NCI-H1694 (cell line): ENCODE measurements around the gene NINJ2.

ENCODE experiments used
- DNase-seq: peaks from one replicate; lab custom pipeline; 2025; lab: John Stamatoyannopoulos, UW

Gene NINJ2

GRCh38 chr12:569091-569676 is 94.1 kb downstream of the NINJ2 start:
- DNase-seq = no peak

DNA sequence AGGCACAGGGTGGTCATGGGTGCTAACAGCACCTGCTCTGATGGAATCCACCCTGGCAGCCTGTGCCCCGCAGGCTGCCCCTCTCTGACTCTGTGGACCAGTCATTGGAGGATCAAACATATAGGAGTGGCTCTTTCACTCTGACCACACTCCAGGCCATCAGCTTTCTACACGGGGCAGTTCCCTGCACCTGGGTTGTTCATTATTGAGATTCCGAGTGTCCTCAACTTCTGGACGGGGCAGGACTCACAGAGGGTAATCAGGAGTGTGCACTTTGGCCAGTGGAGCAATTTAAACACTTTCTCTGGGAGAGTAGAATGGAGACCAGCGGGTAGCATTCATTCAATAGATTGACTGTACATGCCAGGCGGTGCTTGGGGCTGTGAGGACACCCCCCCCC is 94.8 kb downstream of the NINJ2 start:
- no peak for DNase-seq

- DNase-seq = no peak
These were observed 97.6 kb downstream of the NINJ2 start for GRCh38 chr12:565589-566105.

- no peak for DNase-seq
These were observed 98.1 kb downstream of the NINJ2 start for GRCh38 chr12:565161-565560.

DNA sequence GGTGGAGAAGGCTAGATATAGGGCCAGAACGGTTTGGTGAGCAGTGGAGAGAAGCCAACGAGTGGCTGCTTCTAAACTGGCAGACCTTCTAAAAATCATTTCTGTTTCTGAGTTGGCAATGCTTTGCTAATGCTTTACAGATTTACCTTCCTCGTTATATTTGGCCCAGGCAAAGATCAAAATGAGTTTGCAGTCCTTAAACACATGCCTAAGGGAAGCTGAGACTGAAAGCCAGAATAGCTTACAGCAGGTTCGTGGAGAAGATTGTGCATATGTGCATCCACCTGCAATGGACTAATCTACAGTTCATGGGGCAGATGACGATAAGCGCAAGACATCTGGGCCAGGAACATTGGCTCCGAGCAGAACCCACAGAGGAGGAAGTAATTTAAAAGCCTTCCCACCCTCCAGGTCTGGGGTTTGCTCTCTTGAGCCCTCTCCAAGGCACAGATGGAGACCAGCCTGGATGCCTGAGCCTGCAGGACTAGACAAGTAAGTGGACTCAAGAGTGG is 99.4 kb downstream of the NINJ2 start:
- no peak for DNase-seq

DNA sequence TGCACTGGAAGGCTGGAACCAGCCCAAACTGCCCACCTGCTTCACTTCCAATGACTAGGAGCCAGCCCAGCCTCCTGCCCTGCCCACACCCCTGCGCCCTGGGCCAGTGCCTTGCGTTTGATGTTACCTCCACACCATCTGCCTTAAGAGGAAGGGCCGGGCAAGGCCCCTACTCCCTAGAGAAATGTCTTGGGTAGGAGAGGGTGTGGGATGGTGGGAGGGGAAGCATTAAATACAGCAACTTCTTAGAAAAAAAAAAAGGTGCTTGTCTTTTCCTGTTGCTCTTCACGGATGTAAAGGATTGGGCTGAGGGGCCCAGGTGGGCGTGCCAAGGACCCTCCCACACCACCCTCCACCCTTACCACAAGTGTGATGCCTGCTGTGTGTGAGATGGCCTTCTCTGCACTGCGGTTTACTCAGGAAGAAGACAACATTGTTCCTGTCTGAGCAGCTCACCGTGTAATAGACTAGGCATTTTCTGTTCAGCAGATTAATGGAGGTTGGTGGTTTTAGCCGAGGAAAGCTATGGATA is 99.9 kb downstream of the NINJ2 start:
- no peak for DNase-seq

DNA sequence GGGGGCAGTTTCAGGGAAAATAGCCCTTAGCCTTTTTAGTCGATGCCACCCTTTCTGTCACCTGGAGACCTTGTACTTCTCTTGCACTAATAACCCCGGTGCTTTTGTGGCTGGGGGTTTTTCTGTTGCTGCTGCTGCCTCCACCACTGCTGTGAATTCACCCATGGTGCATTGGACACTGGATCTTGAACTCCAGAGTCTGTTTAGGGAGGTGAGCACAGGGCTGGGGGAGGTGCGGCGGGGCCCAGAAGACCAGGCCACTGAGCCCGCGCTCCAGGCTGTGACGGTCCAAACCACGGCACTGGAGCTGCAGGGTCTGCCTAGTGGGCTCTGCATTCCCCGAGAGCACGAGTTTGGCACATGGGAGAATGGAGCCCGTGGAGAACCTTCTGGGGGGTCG is 100.6 kb downstream of the NINJ2 start:
- DNase-seq = no peak

- DNase-seq = no peak
These were observed 101.2 kb downstream of the NINJ2 start for GRCh38 chr12:561908-562593.

DNA sequence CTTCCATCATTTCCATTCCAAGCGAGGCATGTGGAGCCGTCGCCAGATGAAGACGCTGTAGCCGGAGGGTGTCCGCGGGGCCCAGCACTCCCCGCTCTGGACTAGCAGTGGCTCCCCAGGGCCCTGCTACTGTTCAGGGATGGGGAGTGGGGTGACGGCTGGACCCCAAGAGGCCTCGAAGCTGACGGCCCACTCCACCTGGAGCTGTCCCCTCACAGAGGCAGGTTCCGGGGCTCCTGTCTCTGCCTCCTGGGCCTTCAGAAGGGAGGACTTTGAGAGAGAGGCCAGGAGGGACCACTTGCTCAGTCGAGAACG is 101.9 kb downstream of the NINJ2 start:
- DNase-seq = no peak

DNA sequence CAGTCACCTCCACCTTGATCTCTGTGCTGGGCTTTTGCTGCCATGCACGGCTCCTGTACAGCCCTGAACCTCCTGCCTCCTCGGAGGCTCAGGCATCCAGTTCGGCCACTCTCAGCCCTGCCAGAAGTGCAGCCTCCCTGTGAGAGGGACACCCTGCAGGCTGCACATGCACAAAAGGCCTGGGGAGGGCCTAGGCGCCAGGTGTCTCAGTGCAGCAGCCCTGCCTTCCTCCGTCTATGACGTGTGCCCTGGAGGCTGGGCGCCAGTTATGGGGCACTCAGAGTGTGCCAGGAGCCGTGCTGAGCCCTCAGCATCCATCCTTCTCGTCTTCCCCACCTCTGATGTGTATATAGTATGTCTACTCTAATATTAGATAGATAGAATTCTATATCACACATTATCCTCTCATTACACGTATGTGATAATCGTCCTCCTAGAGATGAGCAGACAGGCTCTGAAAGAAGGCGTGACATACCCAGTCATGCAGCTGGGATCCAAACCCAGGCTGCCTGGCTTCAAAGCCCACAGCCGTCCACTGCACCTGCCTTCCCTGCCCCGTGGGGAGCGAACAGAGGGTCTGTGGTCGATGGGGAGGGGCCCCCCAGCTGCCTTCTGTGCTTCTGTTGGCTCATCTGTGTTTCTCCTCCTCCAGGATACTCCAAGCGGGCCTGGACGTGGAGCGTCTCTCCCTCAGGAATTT is 102.4 kb downstream of the NINJ2 start:
- no peak for DNase-seq

DNA sequence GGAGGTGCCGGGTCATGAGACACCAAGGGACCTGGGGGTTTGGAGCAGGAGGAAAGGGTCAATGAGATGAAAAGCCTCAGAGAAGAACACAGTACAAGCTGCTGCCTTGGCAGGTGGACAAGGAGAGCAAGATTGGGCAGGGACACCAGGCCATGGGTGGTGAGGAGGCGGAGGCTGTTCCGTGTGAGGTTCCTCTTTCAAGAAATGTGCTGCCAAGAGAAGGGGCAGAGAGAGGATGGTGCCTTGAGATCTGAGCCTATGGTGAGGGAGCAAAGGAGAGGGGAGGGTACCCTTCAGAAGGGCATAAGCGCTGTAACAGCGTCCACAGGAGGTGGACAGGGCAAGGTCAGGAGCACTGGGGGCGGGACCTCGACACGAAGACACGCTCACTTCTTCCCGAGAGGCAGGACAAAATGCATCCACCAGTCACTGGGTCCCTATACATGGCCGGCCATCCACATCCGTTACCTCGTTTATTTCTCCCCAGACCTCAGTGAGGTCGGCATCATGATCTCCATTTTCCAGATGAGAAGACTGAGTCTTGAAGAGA is 103.3 kb downstream of the NINJ2 start:
- no peak for DNase-seq

DNA sequence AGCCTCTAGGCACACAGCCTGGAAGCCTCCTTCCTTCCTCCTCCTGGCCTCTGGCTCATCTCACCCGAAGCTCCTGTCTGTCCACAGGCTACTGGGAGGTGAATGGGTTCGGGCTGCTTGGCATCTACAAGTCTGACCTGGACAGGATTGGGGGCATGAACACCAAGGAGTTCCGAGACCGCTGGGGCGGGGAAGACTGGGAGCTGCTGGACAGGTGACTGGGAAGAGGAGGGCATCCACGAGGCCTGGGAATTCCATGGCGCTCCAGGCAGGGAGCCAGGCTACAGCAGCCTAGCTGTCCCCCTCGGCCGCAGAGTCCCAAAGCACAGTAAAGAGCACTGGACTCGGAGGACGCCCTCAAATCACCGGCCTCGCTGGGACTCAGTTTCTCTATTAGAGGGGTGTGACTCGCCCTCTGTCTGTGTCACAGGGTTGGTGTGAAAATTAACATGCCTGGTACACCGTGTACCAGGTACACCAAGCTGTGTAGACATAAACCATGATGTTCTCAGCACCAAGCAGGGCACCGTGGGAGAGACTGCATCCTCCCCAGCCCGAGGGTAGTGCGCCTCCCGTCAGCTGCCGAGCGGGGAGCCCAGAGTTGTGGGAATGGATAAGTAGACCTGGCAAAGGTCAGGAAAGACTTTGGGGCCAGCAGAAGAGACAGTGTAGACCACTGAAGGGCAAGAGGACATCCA is 103.9 kb downstream of the NINJ2 start:
- no peak for DNase-seq

GRCh38 chr12:558580-558979 is 104.7 kb downstream of the NINJ2 start:
- DNase-seq = no peak

DNA sequence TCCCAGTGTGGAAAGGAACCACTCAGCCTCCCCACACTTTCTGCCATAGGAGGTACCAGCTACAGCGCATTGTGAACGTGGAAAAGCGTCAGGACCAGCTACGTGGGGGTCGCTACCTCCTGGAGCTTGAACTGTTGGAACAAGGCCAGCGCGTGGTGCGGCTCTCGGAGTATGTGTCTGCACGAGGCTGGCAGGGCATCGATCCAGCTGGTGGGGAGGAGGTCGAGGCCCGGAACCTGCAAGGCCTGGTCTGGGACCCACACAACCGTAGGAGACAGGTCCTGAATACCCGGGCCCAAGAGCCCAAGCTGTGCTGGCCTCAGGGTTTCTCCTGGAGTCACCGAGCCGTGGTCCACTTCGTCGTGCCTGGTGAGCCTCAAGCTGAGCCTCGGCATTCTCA is 106.7 kb downstream of the NINJ2 start:
- no peak for DNase-seq

- DNase-seq = no peak
These were observed 109.3 kb downstream of the NINJ2 start for GRCh38 chr12:554001-554285.

DNA sequence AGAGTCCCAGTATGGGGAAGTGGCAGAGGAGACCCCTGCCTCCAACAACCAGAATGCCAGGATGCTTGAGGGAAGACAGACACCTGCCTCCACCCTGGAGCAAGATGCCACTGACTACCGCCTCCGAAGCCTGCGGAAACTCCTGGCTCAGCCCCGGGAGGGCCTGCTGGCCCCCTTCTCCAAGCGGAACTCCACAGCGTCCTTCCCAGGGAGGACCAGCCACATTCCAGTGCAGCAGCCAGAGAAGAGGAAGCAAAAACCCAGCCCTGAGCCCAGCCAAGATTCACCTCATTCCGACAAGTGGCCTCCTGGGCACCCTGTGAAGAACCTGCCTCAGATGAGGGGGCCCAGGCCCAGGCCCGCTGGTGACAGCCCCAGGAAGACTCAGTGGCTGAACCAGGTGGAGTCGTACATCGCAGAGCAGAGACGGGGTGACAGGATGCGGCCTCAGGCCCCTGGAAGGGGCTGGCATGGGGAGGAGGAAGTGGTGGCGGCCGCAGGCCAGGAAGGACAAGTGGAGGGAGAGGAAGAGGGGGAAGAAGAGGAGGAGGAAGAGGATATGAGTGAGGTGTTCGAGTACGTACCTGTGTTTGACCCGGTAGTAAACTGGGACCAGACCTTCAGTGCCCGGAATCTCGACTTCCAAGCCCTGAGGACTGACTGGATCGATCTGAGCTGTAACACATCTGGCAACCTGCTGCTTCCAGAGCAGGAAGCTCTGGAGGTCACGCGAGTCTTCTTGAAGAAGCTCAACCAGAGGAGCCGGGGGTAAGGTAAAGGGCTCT is 109.8 kb downstream of the NINJ2 start:
- no peak for DNase-seq

- DNase-seq = no peak
These were observed 110.8 kb downstream of the NINJ2 start for GRCh38 chr12:552466-552865.

DNA sequence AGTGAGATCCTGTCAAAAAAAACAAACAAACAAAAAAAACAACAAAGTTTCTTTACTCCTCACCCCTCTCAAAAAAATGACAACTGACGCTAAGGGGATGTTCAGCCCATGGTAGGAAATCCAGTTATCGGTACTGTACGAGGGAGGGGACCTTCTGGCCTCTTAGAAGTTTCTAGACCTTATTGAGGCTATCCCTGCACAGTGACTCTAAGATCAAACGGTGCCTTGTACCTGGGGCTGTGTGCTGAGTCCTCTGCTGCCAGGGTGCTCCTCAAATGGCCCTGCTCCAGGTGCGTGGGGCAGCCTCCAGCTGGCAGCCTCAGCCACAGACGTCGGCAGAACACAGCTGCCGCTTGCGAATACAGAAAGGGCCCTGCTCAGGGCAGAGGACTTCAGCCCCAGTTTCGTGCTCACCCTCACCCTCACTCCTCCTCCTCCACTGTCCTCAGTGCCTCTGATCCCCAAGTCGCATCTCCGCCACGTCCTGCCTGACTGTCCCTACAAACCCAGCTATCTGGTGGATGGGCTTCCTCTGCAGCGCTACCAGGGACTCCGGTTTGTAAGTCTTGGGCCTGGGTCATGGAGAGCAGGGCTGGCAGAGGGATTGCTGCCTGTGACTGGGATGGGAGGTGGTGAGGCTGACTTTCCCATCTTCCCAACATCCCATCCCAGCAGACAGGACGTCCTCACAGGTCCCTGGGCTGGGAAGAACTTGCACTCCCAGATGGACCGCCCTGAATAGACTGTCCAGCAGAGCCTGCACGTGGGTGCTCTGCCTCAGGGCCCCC is 112.6 kb downstream of the NINJ2 start:
- DNase-seq = no peak

DNA sequence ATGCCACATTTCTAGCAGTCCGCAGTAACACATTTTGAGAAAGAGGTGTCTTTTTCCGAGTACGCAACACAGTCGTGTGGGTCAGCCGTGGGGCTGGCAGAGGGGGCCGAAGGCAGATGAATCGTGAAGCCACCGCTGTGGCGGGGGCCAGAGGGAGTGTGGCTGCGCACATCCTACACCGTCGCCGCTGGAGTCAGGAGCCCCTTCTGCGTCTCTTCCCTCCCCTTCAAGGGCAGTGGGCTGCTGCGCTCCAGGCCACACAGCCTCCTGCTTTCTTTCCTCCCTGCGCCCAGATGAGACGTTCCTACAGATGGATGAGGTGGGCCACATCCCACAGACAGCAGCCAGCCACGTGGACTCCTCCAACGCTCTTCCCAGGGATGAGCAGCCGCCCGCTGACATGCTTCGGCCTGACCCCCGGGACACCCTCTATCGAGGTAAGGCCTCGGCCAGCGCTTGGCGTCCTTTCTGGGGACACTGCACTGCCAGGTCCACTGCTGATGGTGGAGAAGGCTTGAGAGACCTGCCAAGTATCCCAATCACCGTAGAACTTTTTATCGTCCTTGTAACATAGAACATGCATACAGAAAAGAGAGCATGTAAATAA is 113.7 kb downstream of the NINJ2 start:
- no peak for DNase-seq

DNA sequence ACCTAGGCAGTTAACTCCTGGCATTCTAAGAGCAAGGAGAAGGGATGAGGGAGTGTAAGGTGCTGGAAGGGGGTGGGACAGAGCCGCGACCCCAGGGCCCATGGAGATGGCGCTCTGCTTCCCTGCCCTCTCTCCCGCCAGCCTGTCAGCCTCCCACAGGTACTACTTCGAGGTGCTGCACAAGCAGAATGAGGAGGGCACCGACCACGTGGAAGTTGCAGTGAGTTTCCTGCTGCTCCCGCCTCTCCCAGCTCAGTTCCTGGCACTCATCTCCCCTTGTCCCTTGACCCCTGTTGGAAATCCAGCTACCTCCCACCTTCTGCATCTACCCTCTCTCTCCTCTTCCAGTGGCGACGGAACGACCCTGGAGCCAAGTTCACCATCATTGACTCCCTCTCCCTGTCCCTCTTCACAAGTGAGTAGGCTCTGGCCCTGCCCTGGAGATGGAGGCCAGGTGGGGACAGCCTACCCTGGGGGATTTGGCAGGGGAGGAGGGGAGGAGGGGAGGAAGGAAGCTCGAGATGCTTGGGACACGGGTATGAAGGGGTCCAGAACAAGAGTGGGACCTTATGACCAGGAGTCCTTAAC is 115.3 kb downstream of the NINJ2 start:
- no peak for DNase-seq
